D721Med (cell line): ENCODE data around the gene NR4A2.

ENCODE experiments used
- DNase-seq: peaks from one replicate; pipeline ENCODE4 v3.0.0; 2011; ENCODE audit warnings: low spot score; ENCODE audit not compliant: insufficient read length
- FAIRE-seq: peaks from 2 replicates; lab custom pipeline; 2011; peaks lifted over from hg19 to GRCh38; lab: Jason Lieb, UNC
- CTCF ChIP-seq: IDR thresholded peaks from 2 replicates; pipeline ENCODE4 v1.5.1; 2012; ENCODE audit warnings: mild to moderate bottlenecking, control low read depth; ENCODE audit not compliant: insufficient read depth; ENCODE audit errors: missing control alignments

The NR4A2 gene

GRCh38 chr2:156339865-156340264 is 7.3 kb upstream of the NR4A2 start:
- DNase-seq (no peak), FAIRE-seq (no peak)
- TF ChIP-seq CTCF, result no peak

- FAIRE-seq, result no peak
- DNase-seq, result no peak
- TF ChIP-seq CTCF, result no peak
Measured at GRCh38 chr2:156339110-156339847, 6.8 kb upstream of the NR4A2 start.

GRCh38 chr2:156338578-156338977 is 6.1 kb upstream of the NR4A2 start:
- no peak for FAIRE-seq
- no peak for TF ChIP-seq CTCF
- DNase-seq, result no peak

- DNase-seq (no peak), FAIRE-seq (no peak)
- TF ChIP-seq CTCF, result peak; percentile 19
Measured at GRCh38 chr2:156334496-156335478, 2.3 kb upstream of the NR4A2 start.

- FAIRE-seq (no peak), DNase-seq (no peak)
- TF ChIP-seq CTCF, result no peak
Measured at GRCh38 chr2:156333951-156334495, 1.5 kb upstream of the NR4A2 start.

GRCh38 chr2:156333274-156333950 is 891 bp upstream of the NR4A2 start:
- TF ChIP-seq CTCF, result no peak
- no peak for DNase-seq

More at GRCh38 chr2:156333274-156333950, 891 bp upstream of the NR4A2 start:
- no peak for FAIRE-seq
